ENCODE data around the gene PROM2.
"Not testable (repeated sequence)": the region's sequence is repeated elsewhere in the genome, so short reads cannot be mapped to it uniquely, and the experiment has no call there.

Gene PROM2

DNA sequence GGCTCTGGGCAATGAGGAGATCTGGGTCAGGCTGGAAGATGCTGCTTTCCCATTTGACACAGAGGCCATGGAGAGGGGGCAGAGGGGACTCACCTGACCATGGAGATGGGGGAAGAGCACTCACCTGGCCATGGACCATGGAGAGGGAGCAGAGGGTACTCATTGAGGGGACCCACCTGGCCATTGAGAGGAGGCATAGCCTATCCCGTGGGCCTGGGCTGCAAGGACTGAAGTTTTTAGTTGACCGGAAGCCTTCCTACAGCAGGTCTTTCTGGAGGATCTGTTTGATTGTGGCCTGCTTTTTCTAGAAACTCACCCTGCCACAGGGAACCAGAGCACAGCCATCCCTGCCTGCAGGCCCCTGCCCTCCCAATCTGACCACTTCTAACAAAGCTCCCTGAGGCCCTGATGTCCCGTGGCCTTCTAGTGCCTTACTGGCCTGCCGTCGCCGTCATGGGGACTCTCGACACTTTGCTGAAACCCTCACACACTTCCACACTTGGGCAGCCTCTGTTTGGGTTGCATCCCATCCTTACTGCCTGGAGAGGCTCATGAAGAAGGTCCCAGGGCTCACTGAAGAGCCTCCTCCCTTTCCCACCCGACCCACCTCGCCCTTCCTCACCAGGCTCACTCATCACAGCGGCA, 5.1 kb upstream of the PROM2 start:
- DNase-seq (ENCODE audit: low read depth in 3 of 3), result no peak

DNA sequence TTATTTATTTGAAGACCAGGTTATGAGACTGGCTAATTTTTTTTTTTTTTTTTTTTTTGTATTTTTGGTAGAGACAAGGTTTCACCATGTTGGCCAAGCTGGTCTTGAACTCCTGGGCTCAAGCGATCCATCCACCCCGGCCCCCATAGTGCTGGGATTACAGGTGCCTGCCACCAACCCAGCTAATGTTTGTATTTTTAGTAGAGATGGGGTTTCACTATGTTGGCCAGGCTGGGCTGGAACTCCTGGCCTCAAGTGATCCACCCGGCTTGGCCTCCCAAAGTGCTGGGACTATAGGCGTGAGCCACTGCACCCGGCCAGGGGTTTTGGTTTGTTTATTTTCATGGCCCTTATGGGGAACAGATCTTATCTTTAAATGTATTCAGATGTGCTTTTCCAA, 4.5 kb upstream of the PROM2 start:
- DNase-seq (ENCODE audit: low read depth in 3 of 3), result not testable (repeated sequence)

GRCh38 chr2:95270541-95271081, 3.6 kb upstream of the PROM2 start:
- no peak for DNase-seq (ENCODE audit: low read depth in 3 of 3)

DNA sequence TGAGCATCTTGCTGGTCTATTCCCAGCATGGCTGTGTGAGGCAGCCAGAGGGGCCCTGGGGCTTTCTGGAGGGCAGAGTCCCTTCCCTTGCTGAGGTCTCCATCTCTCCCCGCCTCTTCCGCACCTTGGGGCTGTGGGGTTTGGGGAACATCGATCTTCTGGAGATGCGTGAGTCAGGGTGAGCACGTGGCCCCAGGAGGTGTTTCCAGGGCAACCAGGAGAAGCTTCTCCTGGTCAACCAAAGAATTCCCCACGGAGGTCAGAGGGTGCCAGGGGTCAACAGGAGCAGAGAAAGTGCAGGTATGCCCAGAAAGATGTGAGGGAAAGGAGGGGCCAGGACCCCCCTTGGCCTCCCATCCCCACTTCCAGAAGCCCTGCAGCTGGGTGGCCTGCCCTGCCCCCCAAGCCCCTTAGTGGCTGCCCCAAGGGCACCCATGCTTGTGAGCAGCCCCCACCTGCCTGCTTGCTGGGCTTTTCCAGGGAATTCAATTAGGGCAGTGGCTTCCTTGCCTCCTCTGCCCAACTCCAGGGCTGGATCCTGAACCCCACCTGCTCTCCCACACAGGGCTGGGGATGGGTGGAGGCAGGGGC, 2.8 kb upstream of the PROM2 start:
- DNase-seq (ENCODE audit: low read depth in 3 of 3), result no peak

DNA sequence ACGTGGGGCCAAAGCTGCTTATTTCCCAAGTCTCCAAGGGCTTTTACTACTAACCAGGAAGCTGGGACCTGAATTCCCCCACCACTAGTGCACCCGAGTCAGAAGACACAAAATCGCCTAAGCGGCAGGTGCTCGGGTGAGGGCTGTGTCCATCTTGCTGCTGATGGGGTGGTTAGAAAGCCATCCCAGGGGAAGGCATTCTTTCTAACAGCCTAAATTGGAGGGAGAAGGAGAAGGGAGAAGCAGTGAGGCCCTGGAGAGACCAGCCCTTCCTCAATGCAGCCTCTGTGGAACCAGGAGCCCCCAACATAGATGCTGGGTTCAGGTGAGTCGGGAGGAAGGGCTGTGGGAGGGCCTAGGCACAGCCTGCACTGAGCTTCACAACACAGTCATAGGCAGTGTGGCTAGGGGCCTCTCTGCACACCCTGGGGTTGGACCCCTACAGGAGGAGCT, 1.9 kb upstream of the PROM2 start:
- DNase-seq (ENCODE audit: low read depth in 3 of 3), result no peak

DNA sequence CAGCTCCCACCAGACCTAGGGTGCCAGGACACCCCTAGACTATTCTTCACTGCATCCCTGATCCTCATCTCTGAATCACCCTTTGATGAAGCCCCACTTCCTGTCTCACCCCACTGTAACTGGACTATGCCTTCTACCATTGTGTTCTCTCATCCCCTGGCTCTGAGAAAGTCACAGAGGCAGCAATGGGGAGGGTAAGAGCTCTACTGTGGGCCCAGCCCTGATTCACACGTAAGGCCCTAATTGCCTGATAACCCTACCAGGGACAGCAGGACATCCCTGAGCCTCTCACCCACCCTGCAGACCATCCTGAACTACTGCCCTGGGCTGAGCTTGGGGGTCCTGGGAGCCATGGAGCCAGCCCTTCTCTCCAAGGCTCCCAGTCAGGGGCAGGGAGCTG, 1.5 kb upstream of the PROM2 start:
- DNase-seq (ENCODE audit: low read depth in 3 of 3), result no peak

- no peak for DNase-seq (ENCODE audit: low read depth in 3 of 3)
These were observed 521 bp upstream of the PROM2 start for GRCh38 chr2:95273566-95274290.

DNA sequence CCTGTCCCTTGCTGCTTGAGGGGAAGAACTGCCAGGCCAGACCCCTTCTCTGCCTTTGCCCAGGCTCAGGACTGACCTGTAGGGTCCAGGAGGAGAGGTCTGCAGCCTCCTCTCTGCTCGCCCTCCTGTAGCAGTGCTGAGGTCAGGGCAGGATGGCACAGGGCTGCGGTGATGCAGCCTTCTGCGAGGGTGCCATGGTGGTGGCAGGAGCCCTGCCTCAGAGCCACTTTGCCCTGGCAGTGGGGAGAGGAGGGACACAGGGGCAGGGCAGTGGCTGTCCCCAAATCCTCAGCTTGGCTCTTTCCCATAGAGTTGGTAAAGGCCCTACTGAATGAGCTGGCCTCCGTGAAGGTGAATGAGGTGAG, 884 bp downstream of the PROM2 start:
- DNase-seq (ENCODE audit: low read depth in 3 of 3), result no peak

DNA sequence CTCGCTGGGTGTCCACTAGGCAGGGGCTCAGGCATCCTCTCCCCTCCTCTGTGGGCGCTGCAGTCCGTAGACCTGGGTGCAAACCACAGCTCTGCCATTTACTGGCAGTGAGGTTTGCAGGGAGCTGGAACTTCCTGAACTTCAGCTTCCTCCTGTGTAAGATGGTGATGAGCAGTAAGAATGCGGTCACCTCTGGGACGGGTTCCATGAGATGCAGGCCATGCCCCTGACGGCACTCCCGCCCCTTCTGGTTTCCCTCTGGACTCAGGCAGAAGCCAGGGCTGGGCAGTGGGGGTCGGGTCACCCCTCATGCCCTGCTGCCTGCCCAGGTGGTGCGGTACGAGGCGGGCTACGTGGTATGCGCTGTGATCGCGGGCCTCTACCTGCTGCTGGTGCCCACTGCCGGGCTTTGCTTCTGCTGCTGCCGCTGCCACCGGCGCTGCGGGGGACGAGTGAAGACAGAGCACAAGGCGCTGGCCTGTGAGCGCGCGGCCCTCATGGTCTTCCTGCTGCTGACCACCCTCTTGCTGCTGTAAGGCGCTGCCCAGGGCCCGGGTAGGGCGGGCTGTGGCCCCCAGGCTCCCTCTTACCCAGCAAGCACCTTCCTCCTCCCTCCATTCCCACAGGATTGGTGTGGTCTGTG, 1.5 kb downstream of the PROM2 start:
- DNase-seq (ENCODE audit: low read depth in 3 of 3), result no peak

DNA sequence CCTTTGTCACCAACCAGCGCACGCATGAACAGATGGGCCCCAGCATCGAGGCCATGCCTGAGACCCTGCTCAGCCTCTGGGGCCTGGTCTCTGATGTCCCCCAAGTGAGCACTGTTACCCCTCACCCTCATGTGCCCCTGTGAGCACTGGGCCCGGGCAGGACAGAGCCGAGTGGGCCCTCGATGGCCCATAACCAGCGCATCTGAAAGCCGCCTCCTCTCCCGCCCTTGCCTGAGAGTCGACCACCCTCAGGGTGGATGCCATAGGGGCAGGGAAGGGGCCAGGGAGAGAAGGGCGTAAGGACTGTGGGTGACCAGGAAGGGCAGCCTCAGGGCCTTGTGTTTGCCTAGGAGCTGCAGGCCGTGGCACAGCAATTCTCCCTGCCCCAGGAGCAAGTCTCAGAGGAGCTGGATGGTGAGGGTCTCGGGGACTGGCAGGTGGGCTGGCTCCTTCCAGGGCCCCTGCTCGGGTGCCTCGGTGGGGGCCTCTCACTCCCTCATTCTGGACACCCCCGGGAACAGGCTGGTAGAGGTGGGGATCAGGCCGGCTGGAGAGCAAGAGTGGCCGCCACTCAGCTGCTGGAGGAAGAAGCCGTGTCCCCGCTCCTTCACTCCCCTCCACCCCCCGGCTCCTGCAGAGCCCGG, 2.1 kb downstream of the PROM2 start:
- no peak for DNase-seq (ENCODE audit: low read depth in 3 of 3)

DNA sequence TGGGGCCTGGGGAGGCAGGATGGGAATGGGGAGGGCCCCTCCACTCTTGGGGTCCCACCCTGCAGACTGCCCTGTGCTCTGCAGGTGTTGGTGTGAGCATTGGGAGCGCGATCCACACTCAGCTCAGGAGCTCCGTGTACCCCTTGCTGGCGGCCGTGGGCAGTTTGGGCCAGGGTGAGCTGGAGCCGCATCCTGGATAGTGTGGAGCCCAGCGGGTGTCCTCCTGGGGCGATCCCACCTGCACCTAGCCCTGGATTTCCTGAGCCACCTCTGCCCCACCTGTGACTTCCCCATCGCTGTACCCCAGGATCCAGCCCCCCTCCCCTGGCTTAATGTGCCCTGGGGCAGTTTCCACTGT, 2.6 kb downstream of the PROM2 start:
- no peak for DNase-seq (ENCODE audit: low read depth in 3 of 3)

- no peak for DNase-seq (ENCODE audit: low read depth in 3 of 3)
These were observed 3.1 kb downstream of the PROM2 start for GRCh38 chr2:95277246-95277906.

DNA sequence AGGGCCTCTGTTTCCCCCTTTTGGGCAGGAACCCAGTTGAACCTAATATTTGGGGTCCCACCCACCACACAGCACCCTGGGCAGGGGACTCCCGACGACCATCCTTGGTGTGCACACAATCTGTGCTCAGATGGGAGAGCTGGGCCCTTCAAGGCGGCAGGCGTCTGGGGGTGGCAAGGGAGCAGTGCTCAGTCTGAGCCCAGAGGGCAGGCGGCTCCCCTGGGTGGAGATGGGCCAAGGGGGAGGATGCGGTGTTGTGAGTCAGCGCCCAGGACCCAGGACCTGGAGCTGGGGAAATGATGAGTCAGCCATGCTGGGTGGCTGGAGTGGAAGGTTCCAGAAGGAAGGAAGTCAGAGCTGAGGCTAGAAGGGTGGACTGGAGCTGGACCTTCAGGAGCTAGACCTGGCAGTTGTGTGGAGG, 3.8 kb downstream of the PROM2 start:
- no peak for DNase-seq (ENCODE audit: low read depth in 3 of 3)

GRCh38 chr2:95278637-95279225, 4.5 kb downstream of the PROM2 start:
- DNase-seq (ENCODE audit: low read depth in 3 of 3), result no peak

DNA sequence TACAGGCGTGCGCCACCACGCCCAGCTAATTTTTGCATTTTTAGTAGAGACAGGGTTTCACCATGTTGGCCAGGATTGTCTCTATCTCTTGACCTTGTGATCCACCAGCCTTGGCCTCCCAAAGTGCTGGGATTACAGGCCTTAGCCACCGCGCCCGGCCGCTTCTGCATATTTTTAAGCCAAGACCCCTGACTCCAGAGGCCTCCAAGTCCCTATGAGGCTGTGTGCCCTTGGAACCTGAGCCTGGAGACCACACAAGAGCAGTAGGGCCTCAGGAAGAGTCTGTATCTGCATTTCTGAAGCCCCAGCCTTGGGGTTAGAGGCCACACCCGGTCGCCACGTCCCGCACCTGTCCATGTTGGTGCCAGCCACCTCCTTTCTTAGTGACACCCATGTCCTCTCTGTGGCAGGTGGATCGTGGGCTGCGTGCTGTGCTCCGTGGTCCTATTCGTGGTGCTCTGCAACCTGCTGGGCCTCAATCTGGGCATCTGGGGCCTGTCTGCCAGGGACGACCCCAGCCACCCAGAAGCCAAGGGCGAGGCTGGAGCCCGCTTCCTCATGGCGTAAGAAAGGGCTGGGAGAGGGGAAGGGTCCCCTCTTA, 5.3 kb downstream of the PROM2 start:
- DNase-seq (ENCODE audit: low read depth in 3 of 3), result no peak

DNA sequence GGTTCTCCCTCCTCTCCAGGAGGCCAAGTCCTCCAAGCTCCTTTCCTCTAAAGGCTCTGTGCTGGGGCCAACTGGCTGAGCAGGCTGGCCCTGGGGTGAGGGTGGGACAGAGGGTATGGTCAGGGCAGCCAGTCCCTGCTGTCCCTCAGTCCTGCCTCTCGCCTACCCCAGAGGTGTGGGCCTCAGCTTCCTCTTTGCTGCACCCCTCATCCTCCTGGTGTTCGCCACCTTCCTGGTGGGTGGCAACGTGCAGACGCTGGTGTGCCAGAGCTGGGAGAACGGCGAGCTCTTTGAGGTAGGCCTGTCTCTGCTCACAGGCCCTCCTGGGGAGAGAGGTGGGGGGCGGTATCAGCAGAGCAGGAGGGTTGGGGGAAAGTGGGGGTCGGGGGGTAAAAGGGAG, 6.8 kb downstream of the PROM2 start:
- DNase-seq (ENCODE audit: low read depth in 3 of 3), result no peak

GRCh38 chr2:95281786-95282185, 7.5 kb downstream of the PROM2 start:
- DNase-seq (ENCODE audit: low read depth in 3 of 3), result no peak

- no peak for DNase-seq (ENCODE audit: low read depth in 3 of 3)
These were observed 8.2 kb downstream of the PROM2 start for GRCh38 chr2:95282458-95282857.

GRCh38 chr2:95283562-95283961, 9.3 kb downstream of the PROM2 start:
- no peak for DNase-seq (ENCODE audit: low read depth in 3 of 3)

GRCh38 chr2:95284886-95285541, 10.8 kb downstream of the PROM2 start:
- no peak for DNase-seq (ENCODE audit: low read depth in 3 of 3)

Data from stimulated activated CD4-positive, alpha-beta T cell treated with anti-CD3 and anti-CD28 coated beads, TNF-alpha, amount 100 ng/mL, for 4 hours (primary cell).